ENCODE data around the gene PHKA2.

DNA sequence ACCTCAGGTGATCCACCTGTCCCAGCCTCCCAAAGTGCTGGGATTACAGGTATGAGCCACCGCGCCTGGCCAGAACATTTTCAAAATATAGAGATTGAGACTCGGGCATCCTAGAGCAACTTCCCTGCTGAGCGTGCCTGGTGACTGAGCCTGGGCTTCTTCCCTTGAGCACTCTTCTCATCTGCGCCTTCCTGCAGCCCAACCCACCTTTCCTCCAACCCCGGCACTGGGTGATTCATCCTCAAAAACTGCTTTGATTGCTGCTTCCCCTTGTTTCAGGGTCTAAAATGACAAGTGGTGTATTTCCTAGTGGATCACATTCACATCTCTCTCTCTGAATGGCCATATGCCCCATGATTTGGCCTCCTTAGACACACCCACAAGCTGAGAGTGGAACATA, 37.8 kb downstream of the PHKA2 start:
- TF ChIP-seq POLR2A (IDR thresholded peaks at IDR 0.05), result no peak
- TF ChIP-seq, protein P1, sequence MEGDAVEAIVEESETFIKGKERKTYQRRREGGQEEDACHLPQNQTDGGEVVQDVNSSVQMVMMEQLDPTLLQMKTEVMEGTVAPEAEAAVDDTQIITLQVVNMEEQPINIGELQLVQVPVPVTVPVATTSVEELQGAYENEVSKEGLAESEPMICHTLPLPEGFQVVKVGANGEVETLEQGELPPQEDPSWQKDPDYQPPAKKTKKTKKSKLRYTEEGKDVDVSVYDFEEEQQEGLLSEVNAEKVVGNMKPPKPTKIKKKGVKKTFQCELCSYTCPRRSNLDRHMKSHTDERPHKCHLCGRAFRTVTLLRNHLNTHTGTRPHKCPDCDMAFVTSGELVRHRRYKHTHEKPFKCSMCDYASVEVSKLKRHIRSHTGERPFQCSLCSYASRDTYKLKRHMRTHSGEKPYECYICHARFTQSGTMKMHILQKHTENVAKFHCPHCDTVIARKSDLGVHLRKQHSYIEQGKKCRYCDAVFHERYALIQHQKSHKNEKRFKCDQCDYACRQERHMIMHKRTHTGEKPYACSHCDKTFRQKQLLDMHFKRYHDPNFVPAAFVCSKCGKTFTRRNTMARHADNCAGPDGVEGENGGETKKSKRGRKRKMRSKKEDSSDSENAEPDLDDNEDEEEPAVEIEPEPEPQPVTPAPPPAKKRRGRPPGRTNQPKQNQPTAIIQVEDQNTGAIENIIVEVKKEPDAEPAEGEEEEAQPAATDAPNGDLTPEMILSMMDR (IDR thresholded peaks at IDR 0.05), result no peak
- no peak for TF ChIP-seq EP300 (IDR thresholded peaks at IDR 0.05)
